Measurements from ENCODE around the gene TPR. TPM values are rescaled to one million over a fixed set of nuclear protein-coding genes. Genes with fewer than 3 reads are reported as not detected.
A peak's percentile ranks its signal among the peaks of the same experiment; 100 is the strongest.

The TPR gene
- total and polyA plus RNA-seq, 5 donors: 17.8 to 63.6 (median 49.4) TPM

- WGBS: 91% methylated on average over 1 of the region's 1 CpG
- Histone ChIP-seq H3K9me3 (ENCODE audit: control insufficient read depth, low read length) (no peaks in the 10 kb centered on the region), H3K4me1 (ENCODE audit: control insufficient read depth, insufficient read depth, low read length) (no peaks in the 10 kb centered on the region), H3K4me3 (ENCODE audit: low read length) (no peak overlapping the region), H3K27me3 (ENCODE audit: control insufficient read depth, insufficient read depth) (no peaks in the 10 kb centered on the region), H3K27ac (ENCODE audit: low read length) (no peak overlapping the region)
- intact Hi-C loops (cut with DNase I): no loop called here
- DNase-seq (no peak), ATAC-seq (no peak)
These were observed 47.7 kb downstream of the TPR start for GRCh38 chr1:186327331-186327730.

DNA sequence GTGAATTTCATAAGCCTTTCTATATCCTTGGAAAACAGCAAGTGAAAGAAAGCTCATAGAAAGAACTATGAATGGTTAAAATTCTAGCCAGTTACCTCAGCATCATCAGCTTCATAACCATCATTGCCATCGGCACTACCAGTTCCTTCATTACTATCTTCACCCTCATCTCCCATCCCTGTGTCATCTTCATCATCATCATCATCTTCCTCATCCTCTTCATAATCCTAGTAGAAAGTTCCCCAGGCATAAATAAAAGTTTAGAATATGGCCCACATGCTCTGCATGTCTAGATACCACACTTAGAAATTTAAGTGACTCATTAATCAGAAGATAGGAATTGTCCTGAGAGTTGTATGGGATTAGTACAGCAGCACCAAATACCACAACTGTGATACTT is 49.0 kb downstream of the TPR start:
- H3K9me3 ChIP-seq (ENCODE audit: control insufficient read depth, low read length): no peaks in the 10 kb centered on the region
- H3K27ac ChIP-seq (ENCODE audit: low read length): no peak overlapping the region
- no peaks in the 10 kb centered on the region for H3K4me1 ChIP-seq (ENCODE audit: control insufficient read depth, insufficient read depth, low read length)
- no peaks in the 10 kb centered on the region for H3K27me3 ChIP-seq (ENCODE audit: control insufficient read depth, insufficient read depth)
- no peak for DNase-seq
- WGBS: 89% methylated on average over 1 of the region's 1 CpG
- ATAC-seq: no peak
- no peak overlapping the region for H3K4me3 ChIP-seq (ENCODE audit: low read length)
- intact Hi-C loops (cut with DNase I): no loop called here

DNA sequence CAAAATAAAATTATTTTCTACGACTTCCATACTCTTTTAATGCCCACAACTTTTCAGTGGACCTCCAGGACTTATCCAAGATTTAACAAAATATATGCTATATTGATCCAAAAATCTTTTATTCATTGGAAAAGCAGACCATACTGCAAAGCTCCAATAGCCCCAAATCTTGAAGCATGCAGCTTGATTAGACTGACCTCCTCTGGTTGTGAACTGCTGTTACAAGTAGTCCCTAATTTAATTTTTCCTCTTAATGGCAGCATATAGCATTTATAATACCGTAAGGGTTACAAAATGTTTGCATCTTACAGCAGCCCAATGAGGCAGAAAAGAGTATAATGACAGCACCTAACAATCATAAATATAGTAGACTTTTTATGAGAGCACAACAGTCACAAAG is 49.8 kb downstream of the TPR start:
- H3K4me3 ChIP-seq (ENCODE audit: low read length): no peak overlapping the region
- no peak overlapping the region for H3K27ac ChIP-seq (ENCODE audit: low read length)
- no peaks in the 10 kb centered on the region for H3K9me3 ChIP-seq (ENCODE audit: control insufficient read depth, low read length)
- H3K4me1 ChIP-seq (ENCODE audit: control insufficient read depth, insufficient read depth, low read length): no peaks in the 10 kb centered on the region
- WGBS: 89% methylated on average over 2 of the region's 2 CpGs
- intact Hi-C loops (cut with DNase I): no loop called here
- DNase-seq: no peak
- ATAC-seq: no peak
- H3K27me3 ChIP-seq (ENCODE audit: control insufficient read depth, insufficient read depth): no peaks in the 10 kb centered on the region

DNA sequence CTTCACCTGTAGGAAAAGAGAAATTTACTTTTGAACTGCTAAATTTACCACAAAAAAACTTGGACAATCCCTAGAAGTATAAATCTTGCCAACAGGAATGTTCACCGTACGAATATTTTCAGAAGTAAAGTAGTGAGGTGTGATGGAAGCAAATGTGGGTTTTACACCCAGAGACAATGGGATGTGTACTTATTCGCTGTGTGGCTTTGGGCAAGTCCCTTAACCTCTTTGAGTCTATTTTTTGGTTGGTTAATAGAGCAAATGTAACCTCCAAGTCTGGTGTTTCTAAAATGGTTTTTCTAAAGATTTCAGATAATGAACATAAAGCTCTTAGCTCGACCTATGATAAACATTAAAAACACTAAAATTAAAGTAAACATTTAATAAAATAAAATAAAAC is 51.2 kb downstream of the TPR start:
- Histone ChIP-seq H3K27me3 (ENCODE audit: control insufficient read depth, insufficient read depth) (no peaks in the 10 kb centered on the region), H3K9me3 (ENCODE audit: control insufficient read depth, low read length) (no peaks in the 10 kb centered on the region), H3K4me3 (ENCODE audit: low read length) (no peak overlapping the region), H3K4me1 (ENCODE audit: control insufficient read depth, insufficient read depth, low read length) (no peaks in the 10 kb centered on the region), H3K27ac (ENCODE audit: low read length) (no peak overlapping the region)
- WGBS: 95% methylated on average over 4 of the region's 4 CpGs
- DNase-seq: no peak
- no peak for ATAC-seq
- intact Hi-C loops (cut with DNase I): no loop called here

DNA sequence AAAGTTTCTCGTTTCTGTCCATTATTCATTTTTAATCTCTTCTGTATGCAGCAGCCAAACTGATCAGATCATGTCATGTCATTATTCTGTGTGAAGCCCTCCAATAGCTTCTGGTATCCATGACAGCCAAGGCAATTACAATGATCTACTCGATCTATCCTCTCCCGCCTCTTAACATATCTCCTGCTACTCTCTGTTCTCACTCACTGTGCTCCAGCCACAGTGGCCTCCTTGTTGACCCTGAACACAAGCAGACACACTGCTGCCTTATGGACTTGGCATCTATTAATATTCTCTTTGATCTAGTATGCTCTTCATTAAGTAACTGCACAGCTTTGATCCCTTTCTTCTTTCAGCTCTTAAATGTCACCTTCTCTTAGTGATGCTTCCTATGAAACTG is 59.5 kb downstream of the TPR start:
- no peak overlapping the region for H3K4me3 ChIP-seq (ENCODE audit: low read length)
- ATAC-seq: no peak
- intact Hi-C loops (cut with DNase I): no loop called here
- WGBS: 79% methylated on average over 3 of the region's 3 CpGs
- no peaks in the 10 kb centered on the region for H3K9me3 ChIP-seq (ENCODE audit: control insufficient read depth, low read length)
- H3K27me3 ChIP-seq (ENCODE audit: control insufficient read depth, insufficient read depth): no peaks in the 10 kb centered on the region
- no peak overlapping the region for H3K27ac ChIP-seq (ENCODE audit: low read length)
- no peaks in the 10 kb centered on the region for H3K4me1 ChIP-seq (ENCODE audit: control insufficient read depth, insufficient read depth, low read length)
- DNase-seq: no peak

DNA sequence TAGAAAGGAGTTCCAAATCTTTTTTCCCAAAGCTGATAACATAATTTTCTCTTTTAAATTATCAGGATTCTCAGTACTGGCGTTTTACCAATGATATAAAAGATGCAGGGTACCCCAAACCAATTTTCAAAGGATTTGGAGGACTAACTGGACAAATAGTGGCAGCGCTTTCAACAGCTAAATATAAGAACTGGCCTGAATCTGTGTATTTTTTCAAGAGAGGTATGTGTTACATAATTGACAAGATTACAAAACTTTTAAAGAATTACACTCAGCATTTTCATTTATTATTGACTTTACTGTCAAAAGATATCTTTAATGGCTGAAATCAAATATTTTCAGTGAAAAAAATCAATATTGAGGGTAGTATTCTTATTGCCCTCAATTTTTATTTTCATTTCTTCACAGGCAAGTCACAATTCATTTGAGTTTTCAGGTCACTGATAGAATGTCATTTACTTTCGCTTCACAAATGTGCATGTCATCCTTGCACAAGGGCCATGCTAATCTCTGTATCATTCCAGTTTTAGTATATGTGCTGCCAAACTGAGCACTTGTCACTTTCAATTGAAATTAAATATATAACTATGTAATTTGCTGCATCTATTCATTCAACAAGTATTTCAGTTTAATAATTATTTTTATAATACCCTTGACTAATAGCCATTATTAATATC is 63.5 kb downstream of the TPR start:
- Histone ChIP-seq H3K4me3 (ENCODE audit: low read length) (no peak overlapping the region), H3K27ac (ENCODE audit: low read length) (no peak overlapping the region), H3K27me3 (ENCODE audit: control insufficient read depth, insufficient read depth) (no peaks in the 10 kb centered on the region), H3K9me3 (ENCODE audit: control insufficient read depth, low read length) (no peaks in the 10 kb centered on the region), H3K4me1 (ENCODE audit: control insufficient read depth, insufficient read depth, low read length) (no peaks in the 10 kb centered on the region)
- 90% methylated on average over 3 of the region's 3 CpGs for WGBS
- ATAC-seq (no peak), DNase-seq (no peak)
- intact Hi-C loops (cut with DNase I): no loop called here

GRCh38 chr1:186310307-186310706 is 64.7 kb downstream of the TPR start:
- no peaks in the 10 kb centered on the region for H3K4me1 ChIP-seq (ENCODE audit: control insufficient read depth, insufficient read depth, low read length)
- WGBS: 90% methylated on average over 4 of the region's 4 CpGs
- H3K9me3 ChIP-seq (ENCODE audit: control insufficient read depth, low read length): no peaks in the 10 kb centered on the region
- intact Hi-C loops (cut with DNase I): no loop called here
- H3K4me3 ChIP-seq (ENCODE audit: low read length): no peak overlapping the region
- DNase-seq: no peak
- ATAC-seq: no peak
- H3K27ac ChIP-seq (ENCODE audit: low read length): no peak overlapping the region
- no peaks in the 10 kb centered on the region for H3K27me3 ChIP-seq (ENCODE audit: control insufficient read depth, insufficient read depth)

- WGBS: 96% methylated on average over 6 of the region's 6 CpGs
These were observed 66.6 kb downstream of the TPR start for GRCh38 chr1:186308264-186309060.

GRCh38 chr1:186307445-186307844 is 67.6 kb downstream of the TPR start:
- Histone ChIP-seq H3K9me3 (ENCODE audit: control insufficient read depth, low read length) (no peaks in the 10 kb centered on the region), H3K27ac (ENCODE audit: low read length) (no peak overlapping the region), H3K4me1 (ENCODE audit: control insufficient read depth, insufficient read depth, low read length) (no peaks in the 10 kb centered on the region), H3K27me3 (ENCODE audit: control insufficient read depth, insufficient read depth) (no peaks in the 10 kb centered on the region), H3K4me3 (ENCODE audit: low read length) (no peak overlapping the region)
- ATAC-seq (peak in 1 of 2 donors; percentile 22), DNase-seq (peak in 1 of 3 donors; percentile 54)
- over 99% methylated on average over 6 of the region's 6 CpGs for WGBS
- intact Hi-C loops (cut with DNase I): no loop called here

More at GRCh38 chr1:186308264-186309060, 66.6 kb downstream of the TPR start:
- no peak overlapping the region for H3K4me3 ChIP-seq (ENCODE audit: low read length)
- H3K4me1 ChIP-seq (ENCODE audit: control insufficient read depth, insufficient read depth, low read length): no peaks in the 10 kb centered on the region
- no peak overlapping the region for H3K27ac ChIP-seq (ENCODE audit: low read length)
- no peak for ATAC-seq
- no peaks in the 10 kb centered on the region for H3K27me3 ChIP-seq (ENCODE audit: control insufficient read depth, insufficient read depth)
- intact Hi-C loops (cut with DNase I): no loop called here
- no peaks in the 10 kb centered on the region for H3K9me3 ChIP-seq (ENCODE audit: control insufficient read depth, low read length)
- no peak for DNase-seq

DNA sequence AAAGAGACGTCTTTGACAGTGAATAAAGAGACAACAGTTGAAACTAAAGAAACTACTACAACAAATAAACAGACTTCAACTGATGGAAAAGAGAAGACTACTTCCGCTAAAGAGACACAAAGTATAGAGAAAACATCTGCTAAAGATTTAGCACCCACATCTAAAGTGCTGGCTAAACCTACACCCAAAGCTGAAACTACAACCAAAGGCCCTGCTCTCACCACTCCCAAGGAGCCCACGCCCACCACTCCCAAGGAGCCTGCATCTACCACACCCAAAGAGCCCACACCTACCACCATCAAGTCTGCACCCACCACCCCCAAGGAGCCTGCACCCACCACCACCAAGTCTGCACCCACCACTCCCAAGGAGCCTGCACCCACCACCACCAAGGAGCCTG is 68.5 kb downstream of the TPR start:
- intact Hi-C loops (cut with DNase I): no loop called here
- ATAC-seq: no peak

DNA sequence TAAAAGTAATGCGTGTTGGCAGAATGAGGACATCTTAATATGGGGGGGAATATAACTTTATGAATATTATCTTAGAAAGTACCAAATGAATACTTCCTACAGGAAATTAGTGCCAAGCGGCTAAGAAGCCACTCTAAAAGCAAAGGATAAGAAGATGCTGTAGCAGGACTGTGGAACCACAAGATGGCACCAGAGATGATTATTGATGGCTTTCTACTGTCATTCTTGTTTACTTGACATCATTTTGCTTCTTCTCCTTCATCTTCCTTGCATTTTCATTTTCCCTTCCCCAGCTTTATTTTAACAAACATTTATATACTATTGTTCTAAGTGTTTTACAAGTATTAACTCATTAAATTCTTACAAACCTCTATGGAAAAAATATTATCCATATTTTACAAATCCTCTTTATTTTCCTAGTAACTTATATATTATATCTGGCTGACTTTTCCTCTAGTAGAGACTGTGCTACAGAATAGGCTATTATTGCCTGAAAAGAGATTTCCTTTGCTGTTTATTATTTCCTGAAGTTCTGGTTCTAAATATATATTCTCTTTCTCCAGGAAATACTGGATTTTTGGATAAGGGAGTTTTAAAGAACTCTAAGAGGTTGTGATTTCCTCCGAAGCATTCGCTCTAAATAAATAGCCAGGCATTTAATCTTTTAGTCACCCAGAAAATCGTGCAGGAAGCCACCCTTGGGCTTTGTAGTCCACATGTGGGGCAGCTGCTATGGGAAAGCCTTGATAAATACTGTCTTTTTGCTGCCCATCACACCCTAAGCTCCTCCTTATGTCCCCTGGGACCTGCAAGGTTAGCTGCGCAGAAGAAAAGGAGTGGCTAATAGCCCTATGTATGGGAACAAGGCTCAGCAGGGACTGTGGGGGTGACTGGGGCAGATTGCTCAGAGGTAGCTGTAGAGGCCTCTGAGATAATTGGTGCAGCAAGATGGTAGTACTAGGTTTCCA is 69.8 kb downstream of the TPR start:
- Histone ChIP-seq H3K4me3 (ENCODE audit: low read length) (no peak overlapping the region), H3K9me3 (ENCODE audit: control insufficient read depth, low read length) (no peaks in the 10 kb centered on the region), H3K27me3 (ENCODE audit: control insufficient read depth, insufficient read depth) (no peaks in the 10 kb centered on the region), H3K4me1 (ENCODE audit: control insufficient read depth, insufficient read depth, low read length) (no peaks in the 10 kb centered on the region), H3K27ac (ENCODE audit: low read length) (no peak overlapping the region)
- 39% methylated on average over 6 of the region's 6 CpGs for WGBS
- DNase-seq (no peak), ATAC-seq (peak; percentile 43 to 49)
- intact Hi-C loops (cut with DNase I): no loop called here

More for the DNA sequence above, 68.5 kb downstream of the TPR start:
- DNase-seq: peak in 1 of 3 donors; percentile 6
- Histone ChIP-seq H3K27ac (ENCODE audit: low read length) (no peak overlapping the region), H3K4me1 (ENCODE audit: control insufficient read depth, insufficient read depth, low read length) (no peaks in the 10 kb centered on the region), H3K27me3 (ENCODE audit: control insufficient read depth, insufficient read depth) (no peaks in the 10 kb centered on the region), H3K9me3 (ENCODE audit: control insufficient read depth, low read length) (no peaks in the 10 kb centered on the region), H3K4me3 (ENCODE audit: low read length) (no peak overlapping the region)
- 95% methylated on average over 3 of the region's 3 CpGs for WGBS

All from right cardiac atrium (tissue), 5 donors.